AG09319 (cell line): Measurements from ENCODE around the gene AKAP13.

Source experiments
- DNase-seq: peaks from one replicate; pipeline ENCODE4 v3.0.0-alpha.2; 2010; ENCODE audit warnings: low read depth; ENCODE audit errors: extremely low read depth
- TF ChIP-seq, protein P1 (sequence below): IDR thresholded peaks from 2 replicates; pipeline ENCODE4 v1.5.1; 2011; ENCODE audit warnings: low read depth, mild to moderate bottlenecking, inconsistent platforms, low read length, moderate library complexity

The AKAP13 gene

DNA sequence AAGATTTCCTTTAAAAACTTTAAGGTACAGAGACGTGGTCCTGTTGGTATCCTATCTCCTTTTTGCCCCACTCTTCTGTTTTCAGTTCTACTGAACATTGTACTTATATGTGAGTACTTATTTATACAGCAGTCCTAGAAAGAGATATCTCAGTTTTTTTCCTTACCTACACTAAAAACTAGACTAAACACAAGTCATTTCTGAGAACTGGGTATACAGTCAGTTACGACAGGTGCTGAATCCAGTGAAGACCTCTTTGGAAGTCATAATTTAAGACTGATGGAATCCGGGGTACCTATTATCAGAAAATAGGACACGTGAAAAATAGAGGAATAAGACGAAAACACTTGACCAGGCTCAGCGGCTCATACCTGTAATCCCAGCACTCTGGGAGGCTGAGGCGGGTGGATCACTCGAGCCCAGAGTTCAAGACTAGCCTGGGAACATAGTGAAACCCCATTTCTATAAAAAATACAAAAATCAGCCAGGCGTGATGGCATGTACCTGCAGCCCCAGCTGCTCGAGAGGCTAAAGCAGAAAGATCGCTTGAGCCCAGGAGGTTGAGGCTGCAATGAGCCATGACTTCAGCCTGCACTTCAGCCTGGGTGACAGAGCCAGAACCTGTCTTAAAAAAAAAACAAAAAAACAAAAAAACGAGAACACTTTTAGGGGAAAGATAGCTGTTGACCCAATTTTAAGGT is 338.0 kb downstream of the AKAP13 start:
- no peak for DNase-seq
- TF ChIP-seq, protein P1, sequence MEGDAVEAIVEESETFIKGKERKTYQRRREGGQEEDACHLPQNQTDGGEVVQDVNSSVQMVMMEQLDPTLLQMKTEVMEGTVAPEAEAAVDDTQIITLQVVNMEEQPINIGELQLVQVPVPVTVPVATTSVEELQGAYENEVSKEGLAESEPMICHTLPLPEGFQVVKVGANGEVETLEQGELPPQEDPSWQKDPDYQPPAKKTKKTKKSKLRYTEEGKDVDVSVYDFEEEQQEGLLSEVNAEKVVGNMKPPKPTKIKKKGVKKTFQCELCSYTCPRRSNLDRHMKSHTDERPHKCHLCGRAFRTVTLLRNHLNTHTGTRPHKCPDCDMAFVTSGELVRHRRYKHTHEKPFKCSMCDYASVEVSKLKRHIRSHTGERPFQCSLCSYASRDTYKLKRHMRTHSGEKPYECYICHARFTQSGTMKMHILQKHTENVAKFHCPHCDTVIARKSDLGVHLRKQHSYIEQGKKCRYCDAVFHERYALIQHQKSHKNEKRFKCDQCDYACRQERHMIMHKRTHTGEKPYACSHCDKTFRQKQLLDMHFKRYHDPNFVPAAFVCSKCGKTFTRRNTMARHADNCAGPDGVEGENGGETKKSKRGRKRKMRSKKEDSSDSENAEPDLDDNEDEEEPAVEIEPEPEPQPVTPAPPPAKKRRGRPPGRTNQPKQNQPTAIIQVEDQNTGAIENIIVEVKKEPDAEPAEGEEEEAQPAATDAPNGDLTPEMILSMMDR, result no peak

DNA sequence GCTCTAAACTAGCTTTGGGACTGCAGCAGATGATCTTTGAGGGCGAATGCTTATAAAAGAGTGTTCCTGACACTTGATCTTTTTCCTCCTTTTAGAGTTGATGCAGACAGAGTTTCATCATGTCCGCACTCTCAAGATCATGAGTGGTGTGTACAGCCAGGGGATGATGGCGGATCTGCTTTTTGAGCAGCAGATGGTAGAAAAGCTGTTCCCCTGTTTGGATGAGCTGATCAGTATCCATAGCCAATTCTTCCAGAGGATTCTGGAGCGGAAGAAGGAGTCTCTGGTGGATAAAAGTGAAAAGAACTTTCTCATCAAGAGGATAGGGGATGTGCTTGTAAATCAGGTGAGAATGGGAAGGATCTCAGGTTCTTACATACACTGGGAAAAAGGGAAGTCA is 338.6 kb downstream of the AKAP13 start:
- TF ChIP-seq, protein P1, result no peak
- DNase-seq, result no peak

DNA sequence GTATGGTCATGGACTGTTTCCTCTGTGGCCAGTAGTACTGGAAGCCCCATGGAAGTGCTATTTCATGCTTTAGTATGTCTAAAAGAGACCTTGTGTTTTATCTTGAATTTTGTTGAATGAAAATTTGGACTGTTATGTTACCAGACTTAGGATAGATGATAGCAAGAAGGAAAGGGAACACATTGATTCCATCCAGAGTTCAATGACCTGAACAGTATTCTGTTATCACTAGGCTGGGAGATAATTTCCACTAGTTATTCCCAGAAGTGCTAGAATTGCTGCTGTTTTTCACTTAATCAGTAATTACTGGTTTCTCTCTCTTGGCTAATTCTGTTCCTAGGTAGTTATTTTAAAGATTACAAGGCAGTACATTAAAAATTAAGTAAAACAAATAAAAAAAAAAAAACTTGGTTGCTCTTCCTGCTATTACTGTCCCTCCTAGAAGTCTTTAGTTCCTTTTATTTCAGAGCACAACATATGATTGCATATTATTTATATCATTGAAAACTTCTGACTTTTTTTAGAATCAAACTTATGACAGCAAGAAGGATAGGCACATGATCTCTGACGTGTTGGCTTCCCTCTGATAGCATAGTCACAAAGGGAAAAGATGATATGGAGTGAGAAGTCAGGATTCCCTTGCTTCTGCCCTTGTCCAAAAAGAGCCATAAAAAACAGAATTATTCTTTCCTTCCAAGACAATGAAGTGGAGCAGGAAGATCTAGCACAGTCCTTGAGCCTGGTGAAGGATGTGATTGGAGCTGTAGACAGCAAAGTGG is 342.2 kb downstream of the AKAP13 start:
- TF ChIP-seq, protein P1, result no peak
- DNase-seq, result no peak

GRCh38 chr15:85723960-85724945 is 343.9 kb downstream of the AKAP13 start:
- no peak for DNase-seq
- TF ChIP-seq, protein P1, result no peak

DNA sequence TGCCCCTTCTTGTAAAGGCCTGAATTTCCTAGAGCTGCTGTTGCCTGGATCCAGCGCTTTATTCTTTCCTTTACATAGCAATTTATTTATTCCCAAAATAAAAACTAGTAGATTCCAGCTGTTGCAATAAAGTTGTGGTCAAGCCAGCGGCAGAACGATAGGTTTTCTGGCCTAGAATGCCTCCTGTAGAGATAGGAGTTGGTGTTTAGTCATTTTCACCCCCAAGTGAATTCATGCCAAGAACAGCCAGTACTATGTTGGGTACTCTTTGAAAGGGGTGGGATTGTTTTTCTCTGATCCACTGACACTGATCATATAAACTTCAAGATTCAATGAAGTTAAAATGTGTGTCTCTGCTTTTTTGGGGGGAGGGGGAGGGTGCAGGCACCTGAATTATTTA is 344.6 kb downstream of the AKAP13 start:
- TF ChIP-seq, protein P1, result no peak
- DNase-seq, result no peak

- TF ChIP-seq, protein P1, result no peak
- no peak for DNase-seq
These were observed 345.2 kb downstream of the AKAP13 start for GRCh38 chr15:85725564-85725963.
